Heart left ventricle (tissue), 16 donors: ENCODE results near the gene CERKL. TPM values are rescaled to one million over a fixed set of nuclear protein-coding genes. Genes with fewer than 3 reads are reported as not detected.

Experiments
- ATAC-seq, 4 donors: fragments of 200-7000 bp; cut with Tn5 transposase; one replicate each; pipeline ENCODE4 v1.9.1; 2020 to 2022; ENCODE audit warnings: moderate library complexity in 4 of 4, mild to moderate bottlenecking in 3 of 4, moderate number of reproducible peaks in 1 of 4
- DNase-seq, 5 donors: peaks; one replicate each; pipeline ENCODE4 v3.0.0-alpha.2; 2020
- H3K27ac ChIP-seq, 12 donors: fragments of 200-600 bp; sonication (generic) in 4 of 12; one replicate each; pipeline versions ENCODE4 v1.5.0 to v1.8.0; 2016 to 2022; ENCODE audit warnings: mild to moderate bottlenecking in 2 of 12
- H3K27me3 ChIP-seq, 9 donors: fragments of 200-600 bp; sonication (generic) in 2 of 9; one replicate each; pipeline versions ENCODE4 v1.5.1 to v1.8.0; 2016 to 2022; ENCODE audit warnings: mild to moderate bottlenecking in 3 of 9
- H3K36me3 ChIP-seq, 9 donors: fragments of 200-600 bp; sonication (generic) in 2 of 9; one replicate each; pipeline versions ENCODE4 v1.5.0 to v1.8.0; 2018 to 2022; ENCODE audit warnings: mild to moderate bottlenecking in 2 of 9
- H3K4me1 ChIP-seq, 12 donors: fragments of 200-600 bp; sonication (generic) in 4 of 12; one replicate each; pipeline versions ENCODE4 v1.5.0 to v1.8.0; 2016 to 2022; ENCODE audit warnings: mild to moderate bottlenecking in 3 of 12
- H3K4me3 ChIP-seq, 12 donors: fragments of 200-600 bp; sonication (generic) in 4 of 12; one replicate each; pipeline versions ENCODE4 v1.5.0 to v1.8.0; 2017 to 2022; ENCODE audit warnings: mild to moderate bottlenecking in 9 of 12, moderate library complexity in 4 of 12
- H3K9me3 ChIP-seq, 12 donors: fragments of 200-600 bp; sonication (generic) in 4 of 12; one replicate each; pipeline versions ENCODE4 v1.5.0 to v1.8.0; 2016 to 2022; ENCODE audit warnings: mild to moderate bottlenecking in 1 of 12
- POLR2A ChIP-seq, 2 donors: fragments of 450-650 bp; IDR thresholded peaks; one replicate each; pipeline ENCODE4 v1.6.1; 2017; ENCODE audit warnings: antibody characterized with exemption in 2 of 2, mild to moderate bottlenecking in 2 of 2, moderate library complexity in 2 of 2
- WGBS, 4 donors: extraction: QIAGEN DNeasy Blood & Tissue Kit in 2 of 4; methylation state at CpG; one replicate each; pipeline versions ENCODE4 v1.1.5 to v1.1.7; 2013 to 2018; 5-methylcytosine and 5-hydroxymethylcytosine counted together
- intact Hi-C, 10 donors: fragments of 100-400 bp; cut with DNase I; formaldehyde crosslinking; loops; one replicate each; pipeline versions ENCODE4 v1.11.1 to v1.14.2; 2022
- polyA plus RNA-seq, 2 donors: library from polyadenylated mRNA; stranded (reverse); fragments of 200-250 nt; gene quantifications; one replicate each; pipeline ENCODE4 v1.2.3, GENCODE V29; 2013
- total RNA-seq, 9 donors: library from RNA; depleted of rRNA in 2 of 9; stranded (reverse); fragments of >200 nt in 2 of 9; fragmentation: NEBNext Ultra II Directional in 3 of 9; extraction: Animal tissue kit (Norgen Biotek cat#: 25700) in 3 of 9; gene quantifications; one replicate each; pipeline versions ENCODE4 v1.1.0 to v1.2.4, GENCODE V29; 2016 to 2023
- TF ChIP-seq, protein P1 (sequence below), 12 donors: fragments of 200-600 bp; sonication (generic) in 4 of 12; IDR thresholded peaks; one replicate each; pipeline versions ENCODE4 v1.5.0 to v1.8.0; 2018 to 2022; ENCODE audit warnings: antibody characterized with exemption in 12 of 12, mild to moderate bottlenecking in 5 of 12
- donor health status: ischemic (EF 13 %, LVEDD 7.1; RV severe dilation, severe dysfunction).
- donor health status: healthy with polysubstance abuse.
- donor health status: DM: no; HTN: yes; CAD: no.
- donor health status: DM: no; HTN: no; CAD: no.
- donor health status: ischemic (EF 25% LVEDD 6.9; RV normal size, moderate dysfunction).
- donor health status: ischemic (EF 25% LVEDD 5.7; RV mildly dilated, moderate dysfunction).
- donor health status: healthy.
- donor health status: DM: yes; HTN: yes; CAD: no.
- donor health status: ischemic (EF 35%, LVEDD 5.7; RV mildly dilated, moderate dysfunction).
- donor health status: nonischemic (EF 11% LVEDD 7.7; RV severe dilation, severe dysfunction).
- donor health status: DM: yes; HTN: yes; CAD: no.
- donor health status: PGD.
- donor health status: ischemic (EF 29% LVEDD 5.4; RV normal size, mild dysfunction).
- donor health status: nonischemic (EF 23%, LVEDD 6.1; RV moderate dilation, normal function).

Gene CERKL
- total and polyA plus RNA-seq, 11 donors = not detected

DNA sequence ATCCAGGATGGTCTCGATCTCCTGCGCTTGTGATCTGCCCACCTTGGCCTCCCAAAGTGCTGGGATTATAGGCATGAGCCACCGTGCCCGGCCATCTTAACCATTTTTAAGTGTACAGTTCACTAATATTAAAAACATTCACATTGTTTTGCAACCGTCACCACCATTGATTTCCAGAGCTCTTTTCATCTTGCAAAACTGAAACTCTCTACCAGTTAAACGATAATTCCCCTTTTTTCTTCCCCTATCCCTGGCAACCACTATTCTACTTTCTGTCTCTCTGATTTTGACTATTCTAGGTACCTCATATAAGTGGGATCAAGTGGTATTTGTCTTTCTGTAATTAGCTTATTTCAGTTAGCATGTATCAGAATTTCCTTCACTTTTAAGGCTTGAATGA is 40.2 kb upstream of the CERKL start:
- DNase-seq (no peak), ATAC-seq (no peak)
- peaks cover 0 to under 1% (median 0%) of the 10 kb centered on the region in 12 donors for H3K9me3 ChIP-seq
- TF ChIP-seq POLR2A (IDR thresholded peaks at IDR 0.05) = no peak
- TF ChIP-seq, protein P1, sequence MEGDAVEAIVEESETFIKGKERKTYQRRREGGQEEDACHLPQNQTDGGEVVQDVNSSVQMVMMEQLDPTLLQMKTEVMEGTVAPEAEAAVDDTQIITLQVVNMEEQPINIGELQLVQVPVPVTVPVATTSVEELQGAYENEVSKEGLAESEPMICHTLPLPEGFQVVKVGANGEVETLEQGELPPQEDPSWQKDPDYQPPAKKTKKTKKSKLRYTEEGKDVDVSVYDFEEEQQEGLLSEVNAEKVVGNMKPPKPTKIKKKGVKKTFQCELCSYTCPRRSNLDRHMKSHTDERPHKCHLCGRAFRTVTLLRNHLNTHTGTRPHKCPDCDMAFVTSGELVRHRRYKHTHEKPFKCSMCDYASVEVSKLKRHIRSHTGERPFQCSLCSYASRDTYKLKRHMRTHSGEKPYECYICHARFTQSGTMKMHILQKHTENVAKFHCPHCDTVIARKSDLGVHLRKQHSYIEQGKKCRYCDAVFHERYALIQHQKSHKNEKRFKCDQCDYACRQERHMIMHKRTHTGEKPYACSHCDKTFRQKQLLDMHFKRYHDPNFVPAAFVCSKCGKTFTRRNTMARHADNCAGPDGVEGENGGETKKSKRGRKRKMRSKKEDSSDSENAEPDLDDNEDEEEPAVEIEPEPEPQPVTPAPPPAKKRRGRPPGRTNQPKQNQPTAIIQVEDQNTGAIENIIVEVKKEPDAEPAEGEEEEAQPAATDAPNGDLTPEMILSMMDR (IDR thresholded peaks at IDR 0.05) = no peak
- H3K27me3 ChIP-seq = peaks cover 0 to 10% (median 0%) of the 10 kb centered on the region in 9 donors
- no peaks in the 10 kb centered on the region for H3K36me3 ChIP-seq
- 83 to 92% (median 89%) methylated on average over 6 of the region's 6 CpGs for WGBS, 4 donors
- H3K27ac ChIP-seq = peak overlapping the region in 1 of 12 donors; percentile 3
- H3K4me3 ChIP-seq = no peak overlapping the region
- intact Hi-C loops = loop anchor here in 1 of 10 donors (10.0 kb wide), 1 partner anchor 112 kb away; no protein-coding TSS in a partner anchor
- H3K4me1 ChIP-seq = peaks cover 0 to 5% (median 0%) of the 10 kb centered on the region in 12 donors

DNA sequence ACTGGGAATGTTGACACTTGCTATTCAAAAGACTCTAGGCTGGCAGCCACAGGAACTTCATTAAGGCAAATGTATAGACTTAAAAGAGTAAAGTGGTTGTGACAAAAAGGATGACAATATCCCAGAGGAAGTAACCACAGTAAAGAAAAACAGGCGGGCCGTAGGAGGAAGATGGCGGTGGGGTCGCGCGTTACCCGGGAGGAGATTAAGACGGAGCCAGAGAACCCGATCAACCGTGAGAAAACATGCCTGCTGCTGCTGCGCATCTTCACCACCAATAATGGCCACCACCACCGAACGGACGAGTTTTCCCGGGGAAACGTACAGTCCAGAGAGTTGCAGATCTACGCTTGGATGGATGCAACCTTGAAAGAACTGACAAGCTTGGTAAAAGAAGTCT is 37.4 kb upstream of the CERKL start:
- no peak for DNase-seq
- WGBS, 4 donors = 92 to 94% (median 93%) methylated on average over 17 of the region's 17 CpGs
- Histone ChIP-seq H3K36me3 (no peaks in the 10 kb centered on the region), H3K4me1 (peaks cover 0 to 5% (median 0%) of the 10 kb centered on the region in 12 donors), H3K4me3 (no peak overlapping the region), H3K9me3 (no peaks in the 10 kb centered on the region), H3K27me3 (peaks cover 0 to 20% (median 2%) of the 10 kb centered on the region in 9 donors), H3K27ac (no peak overlapping the region)
- intact Hi-C loops = loop anchor here in 1 of 10 donors (10.0 kb wide), 1 partner anchor 109 kb away; no protein-coding TSS in a partner anchor
- TF ChIP-seq, protein P1 (IDR thresholded peaks at IDR 0.05) = no peak
- TF ChIP-seq POLR2A (IDR thresholded peaks at IDR 0.05) = no peak
- no peak for ATAC-seq

DNA sequence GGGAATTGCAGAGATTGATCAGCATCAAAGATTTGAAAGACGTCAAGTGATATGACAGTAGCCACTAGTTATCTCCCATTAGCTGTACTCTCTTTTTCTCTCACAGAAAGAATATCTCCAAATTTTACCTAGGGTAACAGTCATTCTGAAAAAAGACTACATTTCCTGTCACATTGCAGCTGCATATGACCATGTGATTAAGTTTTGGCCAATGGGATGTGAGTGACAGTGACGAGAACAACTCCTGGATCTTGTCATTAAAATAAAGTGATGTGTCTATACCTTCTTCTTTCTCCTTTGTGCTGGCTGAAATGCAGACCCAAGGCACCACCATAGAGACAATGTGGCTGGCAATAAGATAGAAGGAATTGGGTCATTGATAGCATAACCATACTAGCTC is 34.0 kb upstream of the CERKL start:
- DNase-seq (no peak), ATAC-seq (no peak)
- peaks cover 0 to 51% (median 14%) of the 10 kb centered on the region in 9 donors for H3K27me3 ChIP-seq
- 72 to 85% (median 75%) methylated on average over 2 of the region's 2 CpGs for WGBS, 4 donors
- no peaks in the 10 kb centered on the region for H3K4me1 ChIP-seq
- TF ChIP-seq POLR2A (IDR thresholded peaks at IDR 0.05) = no peak
- TF ChIP-seq, protein P1 (IDR thresholded peaks at IDR 0.05) = no peak
- H3K9me3 ChIP-seq = no peaks in the 10 kb centered on the region
- H3K4me3 ChIP-seq = no peak overlapping the region
- no peak overlapping the region for H3K27ac ChIP-seq
- intact Hi-C loops = loop anchor here in 1 of 10 donors (10.0 kb wide), 1 partner anchor 106 kb away; no protein-coding TSS in a partner anchor
- H3K36me3 ChIP-seq = no peaks in the 10 kb centered on the region

DNA sequence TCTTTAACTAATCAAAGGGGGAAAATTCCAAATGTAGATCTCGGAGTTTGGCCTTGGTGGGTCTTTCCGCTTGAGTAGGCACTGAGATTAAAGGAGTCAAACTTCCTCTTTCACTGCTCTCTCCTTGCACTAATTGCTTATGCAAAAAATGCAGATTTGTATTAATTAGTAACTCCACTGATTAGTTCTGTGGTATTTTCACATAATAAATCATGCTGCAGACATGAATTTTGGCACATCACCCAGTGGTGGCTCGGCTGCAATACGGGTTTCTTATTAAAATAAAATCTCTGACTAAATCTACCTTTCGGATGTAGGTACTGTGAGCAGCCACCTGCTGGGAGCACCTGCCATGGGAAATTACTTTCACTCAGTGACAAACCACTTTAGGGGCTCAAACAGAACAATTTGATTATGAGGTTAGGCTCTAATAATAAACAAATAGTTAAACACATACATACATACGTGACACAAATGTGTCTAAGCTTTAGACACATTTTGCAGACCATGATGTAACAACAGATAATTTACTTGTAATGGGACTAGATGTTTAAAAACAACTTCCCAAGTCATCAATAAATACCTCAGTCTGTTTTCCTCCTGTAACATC is 29.8 kb upstream of the CERKL start:
- Histone ChIP-seq H3K27ac (no peak overlapping the region), H3K36me3 (no peaks in the 10 kb centered on the region), H3K4me1 (peaks cover 0 to 26% (median 5%) of the 10 kb centered on the region in 12 donors), H3K9me3 (no peaks in the 10 kb centered on the region), H3K4me3 (no peak overlapping the region), H3K27me3 (peaks cover 23 to 93% (median 51%) of the 10 kb centered on the region in 9 donors)
- WGBS, 4 donors = 40 to 57% (median 54%) methylated on average over 6 of the region's 6 CpGs
- DNase-seq (no peak), ATAC-seq (no peak)
- TF ChIP-seq, protein P1 (IDR thresholded peaks at IDR 0.05) = no peak
- no peak for TF ChIP-seq POLR2A (IDR thresholded peaks at IDR 0.05)
- intact Hi-C loops = no loop called here
